Pulmonary artery endothelial cell (primary cell): ENCODE measurements around the gene ZNF329. TPM values are rescaled to one million over a fixed set of nuclear protein-coding genes. Genes with fewer than 3 reads are reported as not detected.

ENCODE experiments used
- total RNA-seq: library from RNA; depleted of rRNA; stranded (reverse); fragments of >200 nt; gene quantifications from 2 replicates; pipeline ENCODE4 v1.2.3, GENCODE V29; 2014

Gene ZNF329
- total RNA-seq, 1 donor from 2014 or later, result 10.0 TPM

Other genes starting within 250 kb of the ZNF329 start
- 9.6 and 16.7 TPM in 2 replicates for gene ZNF417, start 234.2 kb downstream of the ZNF329 start, total RNA-seq
- 4.6 and 6.6 TPM in 2 replicates for gene ZNF418, start 215.4 kb downstream of the ZNF329 start, total RNA-seq
- 4.4 and 5.6 TPM in 2 replicates for gene ZNF256, start 203.1 kb downstream of the ZNF329 start, total RNA-seq
- 0.20 TPM in 1 of 2 replicates, not detected in the other for gene C19orf18, start 176.3 kb downstream of the ZNF329 start, total RNA-seq
- gene ZNF606, start 148.0 kb downstream of the ZNF329 start, total RNA-seq, result 8.3 and 12.6 TPM in 2 replicates
- not detected in 2 replicates for gene ZSCAN1, start 116.8 kb downstream of the ZNF329 start, total RNA-seq
- gene ZNF135, start 91.5 kb downstream of the ZNF329 start, total RNA-seq, result 0.46 and 3.2 TPM in 2 replicates
- gene ZSCAN18, start 52.6 kb downstream of the ZNF329 start, total RNA-seq, result 19.7 and 33.3 TPM in 2 replicates
- 19.7 and 28.6 TPM in 2 replicates for gene ZNF274, start 32.3 kb upstream of the ZNF329 start, total RNA-seq
- gene ZNF544, start 78.1 kb upstream of the ZNF329 start, total RNA-seq, result 54.7 and 73.2 TPM in 2 replicates
- 3.7 and 3.8 TPM in 2 replicates for gene ZNF8, start 128.2 kb upstream of the ZNF329 start, total RNA-seq
- 13.2 and 19.3 TPM in 2 replicates for gene ERVK3-1, start 154.6 kb upstream of the ZNF329 start, total RNA-seq
- gene ZSCAN22, start 176.2 kb upstream of the ZNF329 start, total RNA-seq, result 1.8 and 3.2 TPM in 2 replicates
- gene A1BG, start 202.7 kb upstream of the ZNF329 start, total RNA-seq, result 2.2 and 5.3 TPM in 2 replicates
- 0.53 and 0.67 TPM in 2 replicates for gene ZNF497, start 212.0 kb upstream of the ZNF329 start, total RNA-seq
- 1.1 and 1.8 TPM in 2 replicates for gene ZNF837, start 230.2 kb upstream of the ZNF329 start, total RNA-seq
- gene RPS5, start 236.5 kb upstream of the ZNF329 start, total RNA-seq, result 2,163 and 2,639 TPM in 2 replicates
- gene RNF225, start 244.9 kb upstream of the ZNF329 start, total RNA-seq, result 0.18 TPM in 1 of 2 replicates, not detected in the other